K562 (cell line): ENCODE results near the gene DDC. TPM values are rescaled to one million over a fixed set of nuclear protein-coding genes. Genes with fewer than 3 reads are reported as not detected.
A peak's percentile ranks its signal among the peaks of the same experiment; 100 is the strongest.

Experiments used
- ATAC-seq: fragments of 200-7000 bp; cut with Tn5 transposase; 3 replicates; pipeline ENCODE4 v1.9.1; 2020; ENCODE audit warnings: moderate library complexity
- BruUV-seq: library from RNA; stranded (reverse); fragments of 400-500 nt; replicated peaks from 2 replicates; lab custom pipeline; 2021; lab: Mats Ljungman, UMichigan
- CTCF ChIA-PET: fragments of 300-600 bp; formaldehyde crosslinking; extraction: SDS; loops from one replicate; lab custom pipeline; 2021; ENCODE audit warnings: low intra/inter-chr PET ratio; lab: Yijun Ruan, JAX
- POLR2A ChIA-PET: fragments of 300-600, 350-650 bp; sonication (Branson Sonifier 250); formaldehyde crosslinking; extraction: SDS; loops from one replicate; lab custom pipeline; 2021; ENCODE audit warnings: antibody characterized with exemption, inconsistent platforms; lab: Yijun Ruan, JAX
- DNase-seq, 4 experiments: peaks; one replicate each; pipeline versions ENCODE4 v3.0.0 to v3.0.0-alpha.2; 2011 to 2018; ENCODE audit warnings: low spot score in 3 of 4, mixed read lengths in 3 of 4; ENCODE audit errors: extremely low read depth in 1 of 4
- FAIRE-seq: peaks from 2 replicates; lab custom pipeline; 2011; peaks lifted over from hg19 to GRCh38; lab: Jason Lieb, UNC
- H2AFZ ChIP-seq: 2 replicates; pipeline ENCODE4 v1.6.0; 2011; ENCODE audit warnings: low read depth, low read length, control low read depth, inconsistent platforms
- H3K27ac ChIP-seq: fragments of 200-600 bp; 3 replicates; pipeline ENCODE4 v1.8.0; 2011; ENCODE audit warnings: low read depth, mild to moderate bottlenecking, control low read depth, inconsistent platforms, low read length, moderate library complexity, mixed read lengths; ENCODE audit errors: extremely low read depth
- H3K27me3 ChIP-seq, 2 experiments: fragments of 300-600 bp in 1 of 2; 2 replicates in 1 of 2; 3 replicates in 1 of 2; pipeline versions ENCODE4 v1.6.0 to v1.8.0; 2011; ENCODE audit warnings: inconsistent platforms in 2 of 2, low read length in 2 of 2, mild to moderate bottlenecking in 1 of 2, mixed read lengths in 1 of 2, moderate library complexity in 1 of 2; ENCODE audit not compliant: control insufficient read depth in 2 of 2, insufficient read depth in 2 of 2
- H3K36me3 ChIP-seq: fragments of 300-600 bp; 3 replicates; pipeline ENCODE4 v1.8.0; 2011; ENCODE audit warnings: mild to moderate bottlenecking, low read length, inconsistent platforms; ENCODE audit not compliant: control insufficient read depth, insufficient read depth
- H3K4me1 ChIP-seq, 2 experiments: fragments of 200-600 bp in 1 of 2; replicated peaks in 1 of 2; 2 replicates in 1 of 2; 3 replicates in 1 of 2; pipeline versions ENCODE4 v1.5.1 to v1.8.0; 2011; ENCODE audit warnings: inconsistent platforms in 2 of 2, low read length in 2 of 2, mild to moderate bottlenecking in 1 of 2, mixed read lengths in 1 of 2, moderate library complexity in 1 of 2; ENCODE audit not compliant: control insufficient read depth in 2 of 2, insufficient read depth in 2 of 2
- H3K4me2 ChIP-seq: 2 replicates; pipeline ENCODE4 v1.6.1; 2011; ENCODE audit warnings: low read length, control low read depth, inconsistent platforms, mixed read lengths; ENCODE audit not compliant: insufficient read depth
- H3K4me3 ChIP-seq: fragments of 200-600 bp; sonication (generic), shearing (Covaris generic); 2 replicates; pipeline ENCODE4 v1.5.1; 2016; ENCODE audit warnings: control low read depth, inconsistent platforms
- H3K79me2 ChIP-seq: fragments of 200-600 bp; 3 replicates; pipeline ENCODE4 v1.8.0; 2011; ENCODE audit warnings: low read length, inconsistent platforms; ENCODE audit not compliant: control insufficient read depth, insufficient read depth
- H3K9ac ChIP-seq, 2 experiments: 2 replicates each; pipeline versions ENCODE4 v1.6.0 to v1.6.1; 2011; ENCODE audit warnings: low read depth in 2 of 2, low read length in 2 of 2, control low read depth in 1 of 2, inconsistent platforms in 1 of 2, mild to moderate bottlenecking in 1 of 2, mixed read lengths in 1 of 2; ENCODE audit not compliant: insufficient read depth in 1 of 2
- H3K9me1 ChIP-seq: one replicate; pipeline ENCODE4 v1.6.0; 2011; ENCODE audit warnings: inconsistent platforms, mild to moderate bottlenecking, low read length, moderate library complexity; ENCODE audit not compliant: control insufficient read depth, insufficient read depth
- H3K9me3 ChIP-seq: replicated peaks from 2 replicates; pipeline ENCODE4 v1.5.1; 2011; ENCODE audit warnings: low read depth, low read length, inconsistent platforms; ENCODE audit not compliant: control insufficient read depth, insufficient read depth
- H4K20me1 ChIP-seq: replicated peaks from 2 replicates; pipeline ENCODE4 v1.6.1; 2011; ENCODE audit warnings: low read length, inconsistent platforms, mixed read lengths; ENCODE audit not compliant: control insufficient read depth, insufficient read depth
- SPI1 ChIP-seq: IDR thresholded peaks from 2 replicates; pipeline ENCODE4 v1.6.1; 2011; ENCODE audit warnings: low read depth, low read length, control low read depth, borderline replicate concordance
- WGBS: fragments of 100-300 bp; shearing (Covaris generic); methylation state at CpG from one replicate; pipeline ENCODE4 v1.1.6; 2016; ENCODE audit warnings: low coverage, mixed read lengths; ENCODE audit not compliant: insufficient coverage; ENCODE audit errors: missing lambda C conversion rate; 5-methylcytosine and 5-hydroxymethylcytosine counted together
- in situ Hi-C: fragments of 300-500 bp; cut with MboI; formaldehyde crosslinking; loops from 4 replicates; pipeline ENCODE4 v1.15.0; 2018; ENCODE audit warnings: inconsistent platforms, mixed read lengths
- intact Hi-C: fragments of 100-400 bp; cut with micrococcal nuclease; formaldehyde crosslinking; loops from 2 replicates; pipeline ENCODE4 v1.14.2; 2022
- polyA plus RNA-seq, 8 experiments: library from polyadenylated mRNA; depleted of rRNA in 4 of 8; stranded (reverse) in 5 of 8; unstranded in 3 of 8; fragments of >200 nt; fragmentation: Nextera tagmentation in 2 of 8; fragmentation: Illumina TruSeq in 1 of 8; extraction: Ambion mirVana in 2 of 8; extraction: Trizol in 1 of 8; gene quantifications; 2 replicates each; pipeline versions ENCODE4 v1.2.1 to v1.2.3, GENCODE V29; 2011 to 2014; ENCODE audit warnings: inconsistent platforms in 1 of 8, missing spikeins in 1 of 8
- total RNA-seq, 7 experiments: library from RNA; depleted of rRNA in 6 of 7; stranded (reverse); fragments of >200 nt in 6 of 7; fragmentation: Illumina TruSeq in 2 of 7; extraction: Trizol in 2 of 7; gene quantifications; 2 replicates each; pipeline versions ENCODE4 v1.2.1 to v1.2.3, GENCODE V29; 2011 to 2021; ENCODE audit warnings: low replicate concordance in 1 of 7
- TF ChIP-seq, protein P1 (sequence below): fragments of 250-450 bp; sonication (Bioruptor Pico); IDR thresholded peaks from 2 replicates; pipeline ENCODE4 v1.9.0; 2021; ENCODE audit warnings: mild to moderate bottlenecking

DDC gene
- total and polyA plus RNA-seq, 9 of the 15 experiments (the other 6 are each of a cell fraction or from before 2014, with no cell fraction given) = not detected

DNA sequence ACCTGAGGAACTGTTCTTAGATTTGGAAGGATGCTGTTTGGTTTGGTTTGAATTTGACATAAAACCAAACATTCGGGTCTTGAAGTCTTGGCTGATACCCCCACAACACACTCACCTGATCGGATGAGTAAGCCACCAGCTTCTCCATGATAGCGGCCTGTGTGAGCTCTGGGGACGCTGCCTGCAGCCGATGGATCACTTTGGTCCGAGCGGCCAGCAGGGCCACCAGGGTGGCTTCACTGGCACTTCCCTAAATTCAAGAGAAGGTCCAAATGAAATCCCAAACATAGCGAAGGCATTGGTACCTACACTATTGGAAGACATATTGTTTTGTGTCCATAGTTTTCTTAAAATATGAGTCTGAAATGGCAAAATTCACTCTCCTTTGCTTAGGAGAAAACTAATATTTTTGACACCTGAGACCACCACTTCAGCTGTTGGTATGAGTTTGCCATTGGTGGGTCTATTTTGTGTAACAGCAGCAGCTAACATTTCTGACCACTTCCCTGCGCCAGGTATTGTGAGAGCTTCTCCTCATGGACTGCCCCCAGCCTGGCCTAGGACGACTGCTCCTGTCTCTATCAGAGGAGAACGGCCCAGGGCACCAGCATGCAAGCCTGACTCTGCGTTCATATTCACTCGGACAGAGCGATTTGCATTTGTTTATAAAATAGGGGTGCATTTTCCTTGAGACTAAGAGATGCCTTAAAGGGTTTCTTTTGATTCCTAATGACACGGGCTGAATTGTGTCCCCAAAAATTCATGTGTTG lies 35.9 kb downstream of the DDC start:
- peak; percentile 22; the same call in 1 of the 2 replicates for TF ChIP-seq SPI1
- TF ChIP-seq, protein P1, sequence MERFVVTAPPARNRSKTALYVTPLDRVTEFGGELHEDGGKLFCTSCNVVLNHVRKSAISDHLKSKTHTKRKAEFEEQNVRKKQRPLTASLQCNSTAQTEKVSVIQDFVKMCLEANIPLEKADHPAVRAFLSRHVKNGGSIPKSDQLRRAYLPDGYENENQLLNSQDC = no peak
- Histone ChIP-seq H3K9me1 (no peaks in the 10 kb centered on the region), H3K27ac (no peak overlapping the region), H3K9ac (no peak overlapping the region), H3K9me3 (no peaks in the 10 kb centered on the region), H3K4me2 (no peak overlapping the region), H4K20me1 (no peaks in the 10 kb centered on the region), H3K4me3 (no peak overlapping the region), H3K4me1 (peaks cover 6 to 8% of the 10 kb centered on the region in 2 experiments), H3K27me3 (peaks cover 0 to 12% of the 10 kb centered on the region in 2 experiments; a peak in 1 of 5 replicates), H3K36me3 (no peaks in the 10 kb centered on the region), H2AFZ (no peak overlapping the region), H3K79me2 (no peaks in the 10 kb centered on the region)
- in situ Hi-C loops = no loop called here
- ATAC-seq (no peak; the same call in 2 of the 3 replicates), FAIRE-seq (no peak), DNase-seq (no peak)
- ChIA-PET CTCF (no interaction called here), POLR2A (interaction anchor here (0.6 to 1.0 kb wide), 4 partner anchors 10 to 134 kb away, joined by 3 to 4 read pairs (median 4); no protein-coding TSS in a partner anchor)
- no TSS peak for BruUV-seq
- 45% methylated on average over 15 of the region's 15 CpGs for WGBS
- intact Hi-C loops = no loop called here
